Measurements from ENCODE around the gene MED17.

GRCh38 chr11:93770160-93770559 lies 13.9 kb upstream of the MED17 start:
- TF ChIP-seq, protein P1, sequence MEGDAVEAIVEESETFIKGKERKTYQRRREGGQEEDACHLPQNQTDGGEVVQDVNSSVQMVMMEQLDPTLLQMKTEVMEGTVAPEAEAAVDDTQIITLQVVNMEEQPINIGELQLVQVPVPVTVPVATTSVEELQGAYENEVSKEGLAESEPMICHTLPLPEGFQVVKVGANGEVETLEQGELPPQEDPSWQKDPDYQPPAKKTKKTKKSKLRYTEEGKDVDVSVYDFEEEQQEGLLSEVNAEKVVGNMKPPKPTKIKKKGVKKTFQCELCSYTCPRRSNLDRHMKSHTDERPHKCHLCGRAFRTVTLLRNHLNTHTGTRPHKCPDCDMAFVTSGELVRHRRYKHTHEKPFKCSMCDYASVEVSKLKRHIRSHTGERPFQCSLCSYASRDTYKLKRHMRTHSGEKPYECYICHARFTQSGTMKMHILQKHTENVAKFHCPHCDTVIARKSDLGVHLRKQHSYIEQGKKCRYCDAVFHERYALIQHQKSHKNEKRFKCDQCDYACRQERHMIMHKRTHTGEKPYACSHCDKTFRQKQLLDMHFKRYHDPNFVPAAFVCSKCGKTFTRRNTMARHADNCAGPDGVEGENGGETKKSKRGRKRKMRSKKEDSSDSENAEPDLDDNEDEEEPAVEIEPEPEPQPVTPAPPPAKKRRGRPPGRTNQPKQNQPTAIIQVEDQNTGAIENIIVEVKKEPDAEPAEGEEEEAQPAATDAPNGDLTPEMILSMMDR (IDR thresholded peaks at IDR 0.05; ENCODE audit: insufficient read depth, low read depth, low read length) = no peak
- no peak for TF ChIP-seq EZH2 (IDR thresholded peaks at IDR 0.05; ENCODE audit: insufficient read depth, low read length)

All from astrocyte (in vitro differentiated cells and primary cell).